Liver (tissue), 9 donors: Measurements from ENCODE around the gene RANBP1. TPM values are rescaled to one million over a fixed set of nuclear protein-coding genes. Genes with fewer than 3 reads are reported as not detected.
A peak's percentile ranks its signal among the peaks of the same experiment; 100 is the strongest.

Source experiments
- DNase-seq: peaks from one replicate; pipeline ENCODE4 v3.0.0-alpha.2; 2017; ENCODE audit warnings: low spot score
- H3K27ac ChIP-seq, 2 donors: one replicate each; pipeline ENCODE4 v1.7.0; 2013; ENCODE audit warnings: inconsistent platforms in 2 of 2, low read length in 2 of 2, control low read depth in 1 of 2, low read depth in 1 of 2, mild to moderate bottlenecking in 1 of 2
- H3K27me3 ChIP-seq, 4 donors: one replicate each; pipeline versions ENCODE4 v1.6.1 to v1.7.0; 2013; ENCODE audit warnings: low read length in 3 of 4, inconsistent platforms in 1 of 4, mild to moderate bottlenecking in 1 of 4, moderate library complexity in 1 of 4; ENCODE audit not compliant: control insufficient read depth in 4 of 4, insufficient read depth in 4 of 4
- H3K36me3 ChIP-seq, 4 donors: one replicate each; pipeline versions ENCODE4 v1.6.1 to v1.7.0; 2013; ENCODE audit warnings: low read length in 3 of 4, mild to moderate bottlenecking in 3 of 4, low read depth in 1 of 4, moderate library complexity in 1 of 4; ENCODE audit not compliant: control insufficient read depth in 4 of 4, insufficient read depth in 3 of 4
- H3K4me1 ChIP-seq, 4 donors: one replicate each; pipeline versions ENCODE4 v1.6.1 to v1.7.0; 2013; ENCODE audit warnings: low read length in 3 of 4, mild to moderate bottlenecking in 3 of 4, moderate library complexity in 1 of 4; ENCODE audit not compliant: control insufficient read depth in 4 of 4, insufficient read depth in 4 of 4
- H3K4me3 ChIP-seq, 3 donors: one replicate each; pipeline versions ENCODE4 v1.6.1 to v1.7.0; 2013; ENCODE audit warnings: low read length in 3 of 3, control low read depth in 1 of 3, low read depth in 1 of 3, mild to moderate bottlenecking in 1 of 3
- H3K9ac ChIP-seq, 2 donors: one replicate each; pipeline ENCODE4 v1.7.0; 2013; ENCODE audit warnings: low read length in 2 of 2, mild to moderate bottlenecking in 2 of 2, moderate library complexity in 2 of 2, control low read depth in 1 of 2, low read depth in 1 of 2
- H3K9me3 ChIP-seq, 4 donors: one replicate each; pipeline versions ENCODE4 v1.6.1 to v1.7.0; 2013; ENCODE audit warnings: low read length in 3 of 4; ENCODE audit not compliant: control insufficient read depth in 4 of 4
- ATF3 ChIP-seq: IDR thresholded peaks from 2 replicates; pipeline ENCODE4 v1.6.1; 2016; ENCODE audit warnings: antibody characterized with exemption
- CTCF ChIP-seq: fragments of 150-350 bp; IDR thresholded peaks from 2 replicates; pipeline ENCODE4 v1.5.1; 2017; ENCODE audit warnings: improper control_type of control experiment, low read depth, low read length; ENCODE audit not compliant: missing input control
- EGR1 ChIP-seq, 2 donors: IDR thresholded peaks; 2 replicates each; pipeline ENCODE4 v1.6.1; 2016 to 2018; ENCODE audit warnings: antibody characterized with exemption in 2 of 2, low read depth in 2 of 2
- FOXA2 ChIP-seq: IDR thresholded peaks from 2 replicates; pipeline ENCODE4 v1.6.1; 2016; ENCODE audit warnings: antibody characterized with exemption
- GABPA ChIP-seq, 2 donors: IDR thresholded peaks in 1 of 2; conservative IDR thresholded peaks in 1 of 2; 2 replicates each; pipeline ENCODE4 v1.6.1; 2016; ENCODE audit warnings: antibody characterized with exemption in 2 of 2, mild to moderate bottlenecking in 1 of 2, moderate library complexity in 1 of 2
- HNF4A ChIP-seq, 2 donors: conservative IDR thresholded peaks; 2 replicates each; pipeline ENCODE4 v1.6.1; 2016; ENCODE audit warnings: antibody characterized with exemption in 2 of 2, mild to moderate bottlenecking in 2 of 2
- HNF4G ChIP-seq: IDR thresholded peaks from 2 replicates; pipeline ENCODE4 v1.6.1; 2016; ENCODE audit warnings: antibody characterized with exemption
- NR2F2 ChIP-seq: IDR thresholded peaks from 2 replicates; pipeline ENCODE4 v1.6.1; 2016; ENCODE audit warnings: antibody characterized with exemption
- RAD21 ChIP-seq, 2 donors: IDR thresholded peaks; 2 replicates each; pipeline ENCODE4 v1.6.1; 2016; ENCODE audit warnings: antibody characterized with exemption in 2 of 2, mild to moderate bottlenecking in 2 of 2
- REST ChIP-seq: IDR thresholded peaks from 2 replicates; pipeline ENCODE4 v1.6.1; 2016; ENCODE audit warnings: antibody characterized with exemption, mild to moderate bottlenecking
- RXRA ChIP-seq, 2 donors: IDR thresholded peaks; 2 replicates each; pipeline ENCODE4 v1.6.1; 2017 to 2018; ENCODE audit warnings: antibody characterized with exemption in 2 of 2, mild to moderate bottlenecking in 1 of 2
- SP1 ChIP-seq: IDR thresholded peaks from 2 replicates; pipeline ENCODE4 v1.6.1; 2018; ENCODE audit warnings: antibody characterized with exemption, mild to moderate bottlenecking
- YY1 ChIP-seq: IDR thresholded peaks from 2 replicates; pipeline ENCODE4 v1.6.1; 2016; ENCODE audit warnings: antibody characterized with exemption, mild to moderate bottlenecking
- WGBS: extraction: QIAGEN DNeasy Blood & Tissue Kit; methylation state at CpG from one replicate; pipeline ENCODE4 v1.1.7; 2013; 5-methylcytosine and 5-hydroxymethylcytosine counted together
- polyA plus RNA-seq, 2 donors: library from polyadenylated mRNA; stranded (reverse) in 1 of 2; unstranded in 1 of 2; fragments of 200-250 nt in 1 of 2; fragments of >200 nt in 1 of 2; fragmentation: Nextera tagmentation in 1 of 2; extraction: Ambion mirVana in 1 of 2; gene quantifications; one replicate each; pipeline versions ENCODE4 v1.2.1 to v1.2.3, GENCODE V29; 2013 to 2015
- total RNA-seq, 2 donors: library from RNA; depleted of rRNA; stranded (reverse); fragments of >200 nt; gene quantifications; one replicate each; pipeline ENCODE4 v1.2.3, GENCODE V29; 2014
- donor health status: healthy.
- donor health status: healthy.
- donor health status: healthy.
- donor health status: healthy.
- donor health status: healthy.

Gene RANBP1
- total and polyA plus RNA-seq, 4 donors = 62.3 to 102 (median 87.8) TPM

GRCh38 chr22:20172141-20172613 lies 56.3 kb downstream of the RANBP1 start:
- TF ChIP-seq HNF4A (conservative IDR thresholded peaks at IDR 0.05) (no peak), HNF4G (no peak), EGR1 (IDR thresholded peaks at IDR 0.05; ENCODE audit: low read depth in 2 of 2) (no peak), YY1 (no peak), NR2F2 (no peak), RAD21 (IDR thresholded peaks at IDR 0.05) (no peak), REST (no peak), FOXA2 (no peak)

GRCh38 chr22:20173246-20173645 lies 57.3 kb downstream of the RANBP1 start:
- 72% methylated on average over 11 of the region's 11 CpGs for WGBS
- DNase-seq = no peak
- Histone ChIP-seq H3K36me3 (no peaks in the 10 kb centered on the region), H3K4me3 (no peak overlapping the region), H3K9ac (no peak overlapping the region), H3K4me1 (peaks cover 7 to 36% (median 26%) of the 10 kb centered on the region in 4 donors), H3K27me3 (no peaks in the 10 kb centered on the region), H3K9me3 (no peaks in the 10 kb centered on the region), H3K27ac (no peak overlapping the region)
- TF ChIP-seq CTCF (no peak), HNF4G (no peak), RXRA (IDR thresholded peaks at IDR 0.05) (no peak), ATF3 (no peak), NR2F2 (no peak), SP1 (no peak), RAD21 (IDR thresholded peaks at IDR 0.05) (no peak), YY1 (no peak), GABPA (IDR thresholded peaks at IDR 0.05 in 1 of 2, conservative IDR thresholded peaks at IDR 0.05 in 1 of 2) (no peak), FOXA2 (no peak)

More at GRCh38 chr22:20172141-20172613, 56.3 kb downstream of the RANBP1 start:
- no peaks in the 10 kb centered on the region for H3K36me3 ChIP-seq
- no peak overlapping the region for H3K9ac ChIP-seq
- no peak overlapping the region for H3K4me3 ChIP-seq
- no peak for DNase-seq
- no peaks in the 10 kb centered on the region for H3K27me3 ChIP-seq
- no peak overlapping the region for H3K27ac ChIP-seq
- H3K9me3 ChIP-seq = no peaks in the 10 kb centered on the region
- peaks cover 7 to 36% (median 26%) of the 10 kb centered on the region in 4 donors for H3K4me1 ChIP-seq
- WGBS = 91% methylated on average over 10 of the region's 10 CpGs

GRCh38 chr22:20173772-20174171 lies 57.9 kb downstream of the RANBP1 start:
- Histone ChIP-seq H3K36me3 (no peaks in the 10 kb centered on the region), H3K4me1 (peaks cover 7 to 36% (median 26%) of the 10 kb centered on the region in 4 donors), H3K4me3 (no peak overlapping the region), H3K9me3 (no peaks in the 10 kb centered on the region), H3K9ac (no peak overlapping the region), H3K27ac (no peak overlapping the region), H3K27me3 (no peaks in the 10 kb centered on the region)
- no peak for DNase-seq
- 44% methylated on average over 10 of the region's 10 CpGs for WGBS
- no peak for TF ChIP-seq GABPA (IDR thresholded peaks at IDR 0.05 in 1 of 2, conservative IDR thresholded peaks at IDR 0.05 in 1 of 2)
- no peak for TF ChIP-seq REST
- peak in 1 of 2 donors; percentile 9 for TF ChIP-seq RAD21 (IDR thresholded peaks at IDR 0.05)
